SK-N-MC (cell line): Measurements from ENCODE around the gene MYH9.

Source experiments
- EZH2 ChIP-seq: fragments of 200-600 bp; sonication (generic); IDR thresholded peaks from one replicate; pipeline ENCODE4 v1.6.1; 2017; ENCODE audit warnings: antibody characterized with exemption
- POLR2AphosphoS5 ChIP-seq: IDR thresholded peaks from 2 replicates; pipeline ENCODE4 v1.6.1; 2012; ENCODE audit warnings: mild to moderate bottlenecking, low read depth, low read length, borderline replicate concordance

- no peak for TF ChIP-seq EZH2
- no peak for TF ChIP-seq POLR2AphosphoS5
These were observed 150.1 kb downstream of the MYH9 start for GRCh38 chr22:36237462-36238372.
